Lower leg skin (tissue), 3 donors: Measurements from ENCODE around the gene HMG20B.

Source experiments
- CTCF ChIP-seq, 3 donors: fragments of 450-650 bp; IDR thresholded peaks; one replicate each; pipeline ENCODE4 v1.5.1; 2016; ENCODE audit warnings: antibody characterized with exemption in 3 of 3, mild to moderate bottlenecking in 3 of 3, moderate library complexity in 2 of 3
- POLR2A ChIP-seq, 2 donors: fragments of 450-650 bp; IDR thresholded peaks; one replicate each; pipeline ENCODE4 v1.6.1; 2016 to 2017; ENCODE audit warnings: antibody characterized with exemption in 2 of 2, mild to moderate bottlenecking in 1 of 2, moderate library complexity in 1 of 2

- TF ChIP-seq CTCF (IDR thresholded peaks at IDR 0.05) (no peak), POLR2A (IDR thresholded peaks at IDR 0.05) (no peak)
These were observed 13.4 kb downstream of the HMG20B start for GRCh38 chr19:3586127-3586626.
